Lower leg skin (tissue), 4 donors: ENCODE results near the gene OTULIN. TPM values are rescaled to one million over a fixed set of nuclear protein-coding genes. Genes with fewer than 3 reads are reported as not detected.

Experiments
- DNase-seq, 2 donors: peaks; one replicate each; pipeline ENCODE4 v3.0.0-alpha.2; 2019; ENCODE audit warnings: low spot score in 2 of 2
- H3K4me3 ChIP-seq: fragments of 200-600 bp; sonication (generic); 2 replicates; pipeline ENCODE4 v1.5.1; 2017; ENCODE audit warnings: mild to moderate bottlenecking, low read depth; ENCODE audit not compliant: poor library complexity, severe bottlenecking
- POLR2A ChIP-seq, 2 donors: fragments of 450-650 bp; IDR thresholded peaks; one replicate each; pipeline ENCODE4 v1.6.1; 2016 to 2017; ENCODE audit warnings: antibody characterized with exemption in 2 of 2, mild to moderate bottlenecking in 1 of 2, moderate library complexity in 1 of 2
- WGBS, 2 donors: methylation state at CpG; one replicate each; pipeline ENCODE4 v1.1.5; 2018; 5-methylcytosine and 5-hydroxymethylcytosine counted together
- intact Hi-C: fragments of 100-400 bp; cut with DNase I; formaldehyde crosslinking; loops from one replicate; pipeline ENCODE4 v1.15.0; 2023; ENCODE audit warnings: low total_unique reads
- total RNA-seq, 4 donors: library from RNA; depleted of rRNA; stranded (reverse); fragments of >200 nt; gene quantifications; one replicate each; pipeline ENCODE4 v1.1.0, GENCODE V29; 2016
- TF ChIP-seq, protein P1 (sequence below), 3 donors: fragments of 450-650 bp; IDR thresholded peaks; one replicate each; pipeline ENCODE4 v1.5.1; 2016; ENCODE audit warnings: antibody characterized with exemption in 3 of 3, mild to moderate bottlenecking in 3 of 3, moderate library complexity in 2 of 3

Gene OTULIN
- total RNA-seq: 100 to 1,000 TPM in 1 of 4 donors, 10 to 100 TPM in 3; 52.4 to 131 (median 82.1) TPM

DNA sequence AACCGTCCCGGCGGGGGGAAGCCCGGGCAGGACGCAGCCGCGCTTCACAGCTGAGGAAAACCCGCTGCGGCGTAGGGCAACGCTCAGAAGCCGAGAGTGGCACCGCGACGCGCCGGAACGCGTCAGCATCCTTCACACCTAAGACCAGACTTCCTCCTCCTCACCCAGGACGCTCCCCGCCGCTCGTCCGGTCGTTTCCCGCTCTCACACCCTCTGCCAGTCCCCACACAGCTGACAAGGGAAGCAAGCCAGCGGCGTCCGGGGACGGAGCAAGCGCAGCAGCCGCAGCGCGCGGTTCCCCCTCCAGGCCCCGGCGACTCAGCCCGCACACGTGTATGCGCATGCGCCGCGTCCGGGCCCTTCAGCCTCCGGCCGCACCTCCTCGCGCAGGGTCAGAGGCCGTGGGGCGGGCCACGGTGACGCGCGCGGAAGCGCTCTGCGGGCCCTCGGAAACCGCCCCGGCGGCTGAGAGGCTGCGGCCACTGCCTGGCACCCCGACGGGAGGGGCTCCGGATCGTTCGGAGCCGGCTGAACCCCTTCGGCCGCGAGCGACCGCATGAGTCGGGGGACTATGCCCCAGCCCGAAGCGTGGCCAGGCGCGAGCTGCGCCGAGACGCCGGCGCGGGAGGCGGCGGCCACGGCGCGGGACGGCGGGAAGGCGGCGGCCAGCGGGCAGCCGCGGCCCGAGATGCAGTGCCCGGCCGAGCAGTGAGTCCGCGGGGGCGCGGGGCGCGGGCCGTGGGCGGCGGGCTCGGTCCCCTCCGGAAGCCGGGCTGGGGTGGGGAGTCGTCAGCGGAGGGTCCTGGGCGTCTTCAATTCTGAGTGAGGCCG lies at the start of gene OTULIN:
OTULIN (plus strand) TSS at position 449 of the 831 bp plus-strand sequence; CDS start at position 557, 108 bp downstream.
- peak; percentile 79 to 98 for DNase-seq
- H3K4me3 ChIP-seq: peak within 1 kb of the TSS; percentile 73
- TF ChIP-seq, protein P1, sequence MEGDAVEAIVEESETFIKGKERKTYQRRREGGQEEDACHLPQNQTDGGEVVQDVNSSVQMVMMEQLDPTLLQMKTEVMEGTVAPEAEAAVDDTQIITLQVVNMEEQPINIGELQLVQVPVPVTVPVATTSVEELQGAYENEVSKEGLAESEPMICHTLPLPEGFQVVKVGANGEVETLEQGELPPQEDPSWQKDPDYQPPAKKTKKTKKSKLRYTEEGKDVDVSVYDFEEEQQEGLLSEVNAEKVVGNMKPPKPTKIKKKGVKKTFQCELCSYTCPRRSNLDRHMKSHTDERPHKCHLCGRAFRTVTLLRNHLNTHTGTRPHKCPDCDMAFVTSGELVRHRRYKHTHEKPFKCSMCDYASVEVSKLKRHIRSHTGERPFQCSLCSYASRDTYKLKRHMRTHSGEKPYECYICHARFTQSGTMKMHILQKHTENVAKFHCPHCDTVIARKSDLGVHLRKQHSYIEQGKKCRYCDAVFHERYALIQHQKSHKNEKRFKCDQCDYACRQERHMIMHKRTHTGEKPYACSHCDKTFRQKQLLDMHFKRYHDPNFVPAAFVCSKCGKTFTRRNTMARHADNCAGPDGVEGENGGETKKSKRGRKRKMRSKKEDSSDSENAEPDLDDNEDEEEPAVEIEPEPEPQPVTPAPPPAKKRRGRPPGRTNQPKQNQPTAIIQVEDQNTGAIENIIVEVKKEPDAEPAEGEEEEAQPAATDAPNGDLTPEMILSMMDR (IDR thresholded peaks at IDR 0.05): no peak
- TF ChIP-seq POLR2A (IDR thresholded peaks at IDR 0.05): peak in 1 of 2 donors; percentile 34
- intact Hi-C loops: no loop called here
- WGBS, 2 donors: 0% methylated on average over 43 to 59 of the region's 115 CpGs

DNA sequence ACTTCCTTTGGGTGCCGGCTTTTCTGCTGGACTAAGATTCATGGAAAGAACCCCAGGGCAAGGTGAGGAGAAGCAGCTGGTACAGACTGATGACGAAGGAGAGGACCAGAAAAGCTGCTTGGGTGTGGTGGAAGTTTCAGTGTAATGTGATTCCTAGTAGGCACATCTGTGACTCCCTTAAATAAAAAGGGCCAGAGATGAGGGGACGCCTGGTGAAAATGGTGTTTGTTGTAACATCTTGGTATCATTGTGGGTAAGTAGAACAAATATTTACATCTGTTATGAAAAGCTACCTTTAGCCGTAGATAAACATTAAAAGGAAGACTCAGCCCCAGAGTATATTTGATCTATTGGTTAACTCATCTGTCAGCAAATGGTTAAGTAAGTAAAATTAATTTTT lies 49.2 kb upstream of the OTULIN start:
- 89% methylated on average over 4 of the region's 4 CpGs for WGBS, 2 donors
- no peak overlapping the region for H3K4me3 ChIP-seq
- intact Hi-C loops: no loop called here
- DNase-seq: no peak
- no peak for TF ChIP-seq POLR2A (IDR thresholded peaks at IDR 0.05)
- TF ChIP-seq, protein P1 (IDR thresholded peaks at IDR 0.05): no peak

DNA sequence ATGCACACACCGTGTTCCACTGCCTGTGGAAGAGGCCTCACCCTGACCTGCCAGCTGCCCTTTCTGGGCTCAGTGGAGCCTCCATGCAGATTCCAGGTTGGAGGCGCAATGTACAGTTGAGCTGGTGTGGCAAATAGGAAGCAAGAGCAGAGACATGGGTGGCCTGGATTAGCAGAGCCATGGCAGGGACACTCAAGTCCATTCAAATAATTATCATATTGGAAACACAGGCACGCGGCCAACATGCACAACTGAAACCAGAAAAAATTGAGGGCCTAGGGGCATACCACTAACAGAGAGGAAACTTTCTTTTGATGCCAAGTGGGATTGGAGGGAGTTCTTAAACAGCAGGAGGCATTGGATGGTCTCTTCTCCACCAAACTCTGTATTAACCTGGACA lies 47.1 kb upstream of the OTULIN start:
- no peak overlapping the region for H3K4me3 ChIP-seq
- no peak for TF ChIP-seq POLR2A (IDR thresholded peaks at IDR 0.05)
- TF ChIP-seq, protein P1 (IDR thresholded peaks at IDR 0.05): no peak

DNA sequence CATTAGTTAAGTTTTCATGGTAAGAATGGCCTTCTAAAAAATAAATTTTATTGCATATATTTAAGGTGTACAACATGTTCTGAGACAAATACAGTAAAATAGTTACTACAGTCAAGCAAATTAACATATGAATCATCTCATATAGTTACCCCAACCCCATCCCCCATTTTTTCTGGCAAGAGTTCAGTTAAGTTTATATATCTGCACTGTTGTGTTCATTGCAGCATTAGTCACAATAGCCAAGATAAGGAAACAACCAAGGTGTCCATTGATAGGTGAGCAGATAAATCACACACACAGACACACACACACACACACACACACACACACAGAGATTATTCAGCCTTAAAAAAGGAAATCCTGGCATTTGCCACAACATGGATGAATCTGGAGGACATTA lies 37.2 kb upstream of the OTULIN start:
- no peak overlapping the region for H3K4me3 ChIP-seq
- intact Hi-C loops: no loop called here
- TF ChIP-seq, protein P1 (IDR thresholded peaks at IDR 0.05): no peak
- no peak for TF ChIP-seq POLR2A (IDR thresholded peaks at IDR 0.05)
- no peak for DNase-seq

More for the DNA sequence above, 47.1 kb upstream of the OTULIN start:
- WGBS, 2 donors: 86 to 88% methylated on average over 4 of the region's 4 CpGs
- intact Hi-C loops: no loop called here
- no peak for DNase-seq

DNA sequence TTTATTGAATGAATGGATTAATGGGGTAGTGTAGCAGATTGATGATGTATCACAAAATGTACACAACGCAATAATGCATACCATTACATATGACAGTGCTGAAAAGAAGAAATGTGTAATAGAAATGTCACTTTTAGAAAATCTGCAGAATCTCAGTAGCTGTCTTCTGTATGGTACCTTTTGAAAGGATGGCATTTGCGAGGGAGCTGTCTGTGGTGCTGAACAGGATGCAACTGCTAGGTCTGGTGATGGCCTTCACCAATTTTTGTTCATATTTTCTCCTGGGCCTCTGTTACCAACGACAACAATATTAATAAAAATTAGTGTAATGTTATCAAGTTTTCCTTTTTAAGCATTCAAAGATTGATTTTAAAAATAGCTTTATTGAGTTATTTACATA lies 36.2 kb upstream of the OTULIN start:
- WGBS, 2 donors: 5% methylated on average over 3 of the region's 3 CpGs
- no peak overlapping the region for H3K4me3 ChIP-seq
- TF ChIP-seq, protein P1 (IDR thresholded peaks at IDR 0.05): no peak
- no peak for TF ChIP-seq POLR2A (IDR thresholded peaks at IDR 0.05)
- no peak for DNase-seq
- intact Hi-C loops: no loop called here
